HG03460 (cell line): ENCODE measurements around the gene BORA.
A peak's percentile ranks its signal among the peaks of the same experiment; 100 is the strongest.
"Not testable (repeated sequence)": the region's sequence is repeated elsewhere in the genome, so short reads cannot be mapped to it uniquely, and the experiment has no call there.

Experiments
- ATAC-seq: cut with Tn5 transposase; IDR thresholded peaks from one replicate; pipeline ENCODE4 v1.9.1; 2021; ENCODE audit not compliant: unreplicated experiment

BORA gene

GRCh38 chr13:72727417-72728289, at the start of gene BORA, which contains the start of gene MZT1:
TSS of gene BORA (plus strand) at chr13:72727923. CDS start at chr13:72728941, 1,018 bp downstream.
TSS of gene MZT1 (minus strand) at chr13:72727629. CDS start at chr13:72727602, 27 bp downstream.
- ATAC-seq, result peak; percentile 93

GRCh38 chr13:72678312-72678711, 49.4 kb upstream of the BORA start:
- ATAC-seq, result no peak

- no peak for ATAC-seq
These were observed 47.4 kb upstream of the BORA start for GRCh38 chr13:72680353-72680752.

- ATAC-seq, result no peak
These were observed 41.0 kb upstream of the BORA start for GRCh38 chr13:72686766-72687165.

- ATAC-seq, result no peak
These were observed 38.5 kb upstream of the BORA start for GRCh38 chr13:72689181-72689696.

GRCh38 chr13:72692884-72693514, 34.7 kb upstream of the BORA start:
- no peak for ATAC-seq

- ATAC-seq, result no peak
These were observed 33.9 kb upstream of the BORA start for GRCh38 chr13:72693832-72694231.

GRCh38 chr13:72694314-72694713, 33.4 kb upstream of the BORA start:
- ATAC-seq, result no peak

- ATAC-seq, result no peak
These were observed 31.1 kb upstream of the BORA start for GRCh38 chr13:72696579-72696978.

- ATAC-seq, result no peak
These were observed 29.6 kb upstream of the BORA start for GRCh38 chr13:72698164-72698563.

GRCh38 chr13:72700509-72700908, 27.2 kb upstream of the BORA start:
- ATAC-seq, result no peak

- no peak for ATAC-seq
These were observed 10.9 kb upstream of the BORA start for GRCh38 chr13:72716776-72717175.

- not testable (repeated sequence) for ATAC-seq
These were observed 1.5 kb upstream of the BORA start for GRCh38 chr13:72726185-72726584.

GRCh38 chr13:72726726-72727416, 852 bp upstream of the BORA start:
- peak; percentile 31 for ATAC-seq

- no peak for ATAC-seq
These were observed 525 bp downstream of the BORA start for GRCh38 chr13:72728290-72728605.

GRCh38 chr13:72737033-72737432, 9.3 kb downstream of the BORA start:
- no peak for ATAC-seq

GRCh38 chr13:72740015-72740414, 12.3 kb downstream of the BORA start:
- ATAC-seq, result no peak

- ATAC-seq, result peak; percentile 48
These were observed 17.5 kb downstream of the BORA start for GRCh38 chr13:72745260-72745659.

GRCh38 chr13:72751220-72751619, 23.5 kb downstream of the BORA start:
- ATAC-seq, result no peak

- ATAC-seq, result no peak
These were observed 26.4 kb downstream of the BORA start for GRCh38 chr13:72754111-72754510.

- no peak for ATAC-seq
These were observed 30.2 kb downstream of the BORA start for GRCh38 chr13:72757792-72758535.
